AG04450 (cell line): ENCODE results near the gene LILRA5. TPM values are rescaled to one million over a fixed set of nuclear protein-coding genes. Genes with fewer than 3 reads are reported as not detected.

ENCODE experiments used
- CTCF ChIA-PET: fragments of 300-600, 350-600 bp; formaldehyde crosslinking; extraction: SDS; loops from one replicate; lab custom pipeline; 2022; ENCODE audit warnings: antibody characterized with exemption, inconsistent platforms; lab: Charles Lee
- POLR2A ChIA-PET: fragments of 350-600 bp; formaldehyde crosslinking; extraction: SDS; loops from one replicate; lab custom pipeline; 2021; ENCODE audit warnings: antibody characterized with exemption, inconsistent platforms; lab: Yijun Ruan, JAX
- DNase-seq: peaks from one replicate; pipeline ENCODE4 v3.0.0-alpha.2; 2011; ENCODE audit warnings: low read depth, low spot score
- H3K27ac ChIP-seq: one replicate; pipeline ENCODE4 v1.5.1; 2012; ENCODE audit warnings: low read depth, low read length, control low read depth
- H3K27me3 ChIP-seq: one replicate; pipeline ENCODE4 v1.6.0; 2012; ENCODE audit warnings: low read length; ENCODE audit not compliant: control insufficient read depth, insufficient read depth
- H3K4me3 ChIP-seq: 2 replicates; pipeline ENCODE4 v1.5.1; 2011; ENCODE audit warnings: mild to moderate bottlenecking, low read depth, low read length, control low read depth
- H3K9me3 ChIP-seq: 2 replicates; pipeline ENCODE4 v1.5.1; 2012; ENCODE audit warnings: low read length; ENCODE audit not compliant: control insufficient read depth, insufficient read depth
- CTCF ChIP-seq: IDR thresholded peaks from 2 replicates; pipeline ENCODE4 v1.5.1; 2011; ENCODE audit warnings: low read depth, low read length, control low read depth, inconsistent platforms
- polyA plus RNA-seq: library from polyadenylated mRNA; depleted of rRNA; stranded (reverse); fragments of >200 nt; gene quantifications from 2 replicates; pipeline ENCODE4 v1.2.3, GENCODE V29; 2011

The LILRA5 gene
- polyA plus RNA-seq, 1 experiment: not detected

GRCh38 chr19:54319049-54319448 is 6.1 kb upstream of the LILRA5 start:
- no peak for TF ChIP-seq CTCF
- H3K9me3 ChIP-seq: peaks cover 2% of the 10 kb centered on the region; the same call in 1 of the 2 replicates
- CTCF ChIA-PET: no interaction called here
- H3K27ac ChIP-seq: no peak overlapping the region
- no peak for DNase-seq
- POLR2A ChIA-PET: no interaction called here
- no peaks in the 10 kb centered on the region for H3K27me3 ChIP-seq
- H3K4me3 ChIP-seq: no peak overlapping the region

GRCh38 chr19:54317965-54318240 is 4.9 kb upstream of the LILRA5 start:
- no peak for TF ChIP-seq CTCF
- Histone ChIP-seq H3K9me3 (peaks cover 2% of the 10 kb centered on the region; the same call in 1 of the 2 replicates), H3K4me3 (no peak overlapping the region), H3K27ac (no peak overlapping the region), H3K27me3 (no peaks in the 10 kb centered on the region)
- CTCF ChIA-PET: interaction anchor here (0.6 to 1.1 kb wide), 2 partner anchors 73 to 436 kb away, joined by 3 to 4 read pairs; partner anchors contain the start of gene PRKCG
- POLR2A ChIA-PET: no interaction called here
- no peak for DNase-seq

- Histone ChIP-seq H3K9me3 (peaks cover 2% of the 10 kb centered on the region; the same call in 1 of the 2 replicates), H3K27me3 (no peaks in the 10 kb centered on the region), H3K4me3 (no peak overlapping the region), H3K27ac (no peak overlapping the region)
- no peak for TF ChIP-seq CTCF
- no peak for DNase-seq
- CTCF ChIA-PET: interaction anchor here (1.1 kb wide), 1 partner anchor 74 kb away, joined by 4 read pairs; no protein-coding TSS in a partner anchor
- POLR2A ChIA-PET: interaction anchor here (0.7 kb wide), 1 partner anchor 64 kb away, joined by 3 read pairs; no protein-coding TSS in a partner anchor
Measured at GRCh38 chr19:54317108-54317964, 4.4 kb upstream of the LILRA5 start.

- H3K9me3 ChIP-seq: peaks cover 2% of the 10 kb centered on the region; the same call in 1 of the 2 replicates
- ChIA-PET CTCF (interaction anchor here (1.1 kb wide), 1 partner anchor 75 kb away, joined by 4 read pairs; no protein-coding TSS in a partner anchor), POLR2A (interaction anchor here (0.7 kb wide), 1 partner anchor 65 kb away, joined by 3 read pairs; no protein-coding TSS in a partner anchor)
- no peak overlapping the region for H3K4me3 ChIP-seq
- H3K27ac ChIP-seq: no peak overlapping the region
- no peak for TF ChIP-seq CTCF
- no peak for DNase-seq
- H3K27me3 ChIP-seq: no peaks in the 10 kb centered on the region
Measured at GRCh38 chr19:54316746-54317107, 3.8 kb upstream of the LILRA5 start.

GRCh38 chr19:54315956-54316355 is 3.0 kb upstream of the LILRA5 start:
- H3K27me3 ChIP-seq: no peaks in the 10 kb centered on the region
- H3K27ac ChIP-seq: no peak overlapping the region
- no peak for DNase-seq
- no peak for TF ChIP-seq CTCF
- CTCF ChIA-PET: no interaction called here
- H3K4me3 ChIP-seq: no peak overlapping the region
- POLR2A ChIA-PET: no interaction called here
- peaks cover 2% of the 10 kb centered on the region; the same call in 1 of the 2 replicates for H3K9me3 ChIP-seq
